HepG2 (cell line): Measurements from ENCODE around the gene ABL2. TPM values are rescaled to one million over a fixed set of nuclear protein-coding genes. Genes with fewer than 3 reads are reported as not detected.
A peak's percentile ranks its signal among the peaks of the same experiment; 100 is the strongest.

Experiments
- AHDC1 ChIP-seq: sonication (generic); formaldehyde crosslinking; IDR thresholded peaks from 2 replicates; pipeline ENCODE4 v1.5.1; 2020; ENCODE audit warnings: mild to moderate bottlenecking, missing genetic modification reagents, borderline replicate concordance
- ARID4A ChIP-seq: sonication (generic); formaldehyde crosslinking; IDR thresholded peaks from 2 replicates; pipeline ENCODE4 v1.5.0; 2020; ENCODE audit warnings: mild to moderate bottlenecking, missing genetic modification reagents, borderline replicate concordance
- ARNTL ChIP-seq: sonication (generic); formaldehyde crosslinking; IDR thresholded peaks from 2 replicates; pipeline ENCODE4 v1.4.0; 2020; ENCODE audit warnings: mild to moderate bottlenecking, missing genetic modification reagents
- KDM2A ChIP-seq: sonication (generic); formaldehyde crosslinking; IDR thresholded peaks from 2 replicates; pipeline ENCODE4 v1.4.0; 2020; ENCODE audit warnings: low read depth, missing genetic modification reagents, borderline replicate concordance
- MED1 ChIP-seq: sonication (generic); formaldehyde crosslinking; IDR thresholded peaks from 2 replicates; pipeline ENCODE4 v1.4.0; 2020; ENCODE audit warnings: missing genetic modification reagents
- MTERF4 ChIP-seq: sonication (generic); formaldehyde crosslinking; IDR thresholded peaks from 2 replicates; pipeline ENCODE4 v1.8.0; 2023; ENCODE audit warnings: mild to moderate bottlenecking, missing genetic modification reagents
- NFYB ChIP-seq: sonication (generic); formaldehyde crosslinking; IDR thresholded peaks from 2 replicates; pipeline ENCODE4 v1.4.0; 2020; ENCODE audit warnings: missing genetic modification reagents
- NR1H2 ChIP-seq: sonication (generic); formaldehyde crosslinking; IDR thresholded peaks from 2 replicates; pipeline ENCODE4 v1.8.1; 2022; ENCODE audit warnings: low read depth, missing genetic modification reagents, borderline replicate concordance
- PHB2 ChIP-seq: fragments of 450-650 bp; IDR thresholded peaks from 2 replicates; pipeline ENCODE4 v1.6.1; 2018; ENCODE audit not compliant: partially characterized antibody
- SNAPC2 ChIP-seq: sonication (generic); formaldehyde crosslinking; IDR thresholded peaks from 2 replicates; pipeline ENCODE4 v1.8.1; 2022; ENCODE audit warnings: mild to moderate bottlenecking, missing genetic modification reagents
- TAF1 ChIP-seq: sonication (generic); formaldehyde crosslinking; IDR thresholded peaks from 2 replicates; pipeline ENCODE4 v1.4.0; 2020; ENCODE audit warnings: missing genetic modification reagents
- ZBED4 ChIP-seq: sonication (generic); formaldehyde crosslinking; IDR thresholded peaks from 2 replicates; pipeline ENCODE4 v1.4.0; 2020; ENCODE audit warnings: missing genetic modification reagents, borderline replicate concordance
- ZNF24 ChIP-seq: fragments of 450-650 bp; IDR thresholded peaks from 2 replicates; pipeline ENCODE4 v1.6.1; 2017; ENCODE audit warnings: antibody characterized with exemption, mild to moderate bottlenecking
- ZNF572 ChIP-seq: sonication (generic); formaldehyde crosslinking; IDR thresholded peaks from 2 replicates; pipeline ENCODE4 v1.5.1; 2020; ENCODE audit warnings: mild to moderate bottlenecking, missing genetic modification reagents
- polyA plus RNA-seq, 8 experiments: library from polyadenylated mRNA; depleted of rRNA in 3 of 8; stranded (reverse) in 7 of 8; unstranded in 1 of 8; fragments of >200 nt; fragmentation: Illumina TruSeq in 4 of 8; extraction: Trizol in 4 of 8; gene quantifications; 2 replicates each; pipeline versions ENCODE4 v1.2.1 to v1.2.3, GENCODE V29; 2011 to 2016; ENCODE audit warnings: low read depth in 4 of 8, missing spikeins in 1 of 8, mixed read lengths in 1 of 8; ENCODE audit not compliant: insufficient read depth in 1 of 8
- total RNA-seq, 5 experiments: library from RNA; depleted of rRNA; stranded (reverse); fragments of >200 nt; fragmentation: Illumina TruSeq; extraction: Trizol; gene quantifications; 2 replicates each; pipeline ENCODE4 v1.2.3, GENCODE V29; 2016; ENCODE audit warnings: low read depth in 1 of 5

Gene ABL2
- total and polyA plus RNA-seq, 2 of the 13 experiments (the other 11 are each of a cell fraction or from before 2014, with no cell fraction given) = 5.8 to 6.0 TPM

GRCh38 chr1:179082999-179083335 lies 146.5 kb downstream of the ABL2 start (continued):
- TF ChIP-seq ARID4A (CRISPR knock-in tag) = no peak
- no peak for TF ChIP-seq ARNTL
- peak; percentile 32; the same call in 1 of the 2 replicates for TF ChIP-seq ZBED4 (CRISPR knock-in tag)
- no peak for TF ChIP-seq NR1H2 (CRISPR knock-in tag)
- no peak for TF ChIP-seq NFYB (CRISPR knock-in tag)
- no peak for TF ChIP-seq TAF1 (CRISPR knock-in tag)
- TF ChIP-seq ZNF572 (CRISPR knock-in tag) = no peak
- TF ChIP-seq MED1 (CRISPR knock-in tag) = peak; percentile 7; the same call in 1 of the 2 replicates
- TF ChIP-seq ZNF24 = no peak
- no peak for TF ChIP-seq SNAPC2 (CRISPR knock-in tag)
- no peak for TF ChIP-seq AHDC1 (CRISPR knock-in tag)
- TF ChIP-seq KDM2A = no peak
- no peak for TF ChIP-seq MTERF4
- no peak for TF ChIP-seq PHB2
